HG03342 (cell line): ENCODE measurements around the gene HTT.

Experiments
- ATAC-seq: cut with Tn5 transposase; IDR thresholded peaks from one replicate; pipeline ENCODE4 v1.9.1; 2021; ENCODE audit warnings: mild to moderate bottlenecking, moderate library complexity; ENCODE audit not compliant: unreplicated experiment

The HTT gene

GRCh38 chr4:3198906-3199305, 124.4 kb downstream of the HTT start:
- ATAC-seq, result no peak

DNA sequence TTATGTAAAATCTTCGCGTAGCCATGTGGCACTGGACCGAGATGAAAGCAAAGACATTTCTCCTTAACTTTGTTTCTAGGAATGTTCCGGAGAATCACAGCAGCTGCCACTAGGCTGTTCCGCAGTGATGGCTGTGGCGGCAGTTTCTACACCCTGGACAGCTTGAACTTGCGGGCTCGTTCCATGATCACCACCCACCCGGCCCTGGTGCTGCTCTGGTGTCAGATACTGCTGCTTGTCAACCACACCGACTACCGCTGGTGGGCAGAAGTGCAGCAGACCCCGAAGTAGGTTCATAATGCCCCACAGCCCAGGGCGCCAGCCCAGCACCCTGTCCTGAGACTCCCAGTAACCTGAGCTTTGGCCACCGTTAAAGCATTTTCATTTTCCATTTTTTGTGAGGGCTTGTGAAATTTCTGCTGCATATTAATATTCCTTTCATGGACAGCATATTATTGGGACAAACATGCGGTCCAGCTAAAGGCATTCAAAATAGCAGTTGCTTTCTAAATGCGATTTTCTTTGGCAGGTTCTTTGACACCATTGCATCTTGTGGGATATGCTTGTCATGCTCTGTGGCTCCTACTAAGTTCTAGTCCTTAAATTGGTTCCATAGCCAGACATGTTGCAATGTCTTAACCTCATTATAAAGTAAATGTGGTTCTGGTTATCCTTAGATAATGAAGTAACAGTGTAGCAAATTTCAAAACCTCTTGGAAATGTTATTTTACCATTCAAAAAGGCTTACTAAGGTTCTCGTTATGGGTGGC, 125.4 kb downstream of the HTT start:
- no peak for ATAC-seq

- ATAC-seq, result no peak
Observed at GRCh38 chr4:3200423-3201090, 126.1 kb downstream of the HTT start.

- peak; percentile 53 for ATAC-seq
Observed at GRCh38 chr4:3201718-3202702, 127.5 kb downstream of the HTT start.

DNA sequence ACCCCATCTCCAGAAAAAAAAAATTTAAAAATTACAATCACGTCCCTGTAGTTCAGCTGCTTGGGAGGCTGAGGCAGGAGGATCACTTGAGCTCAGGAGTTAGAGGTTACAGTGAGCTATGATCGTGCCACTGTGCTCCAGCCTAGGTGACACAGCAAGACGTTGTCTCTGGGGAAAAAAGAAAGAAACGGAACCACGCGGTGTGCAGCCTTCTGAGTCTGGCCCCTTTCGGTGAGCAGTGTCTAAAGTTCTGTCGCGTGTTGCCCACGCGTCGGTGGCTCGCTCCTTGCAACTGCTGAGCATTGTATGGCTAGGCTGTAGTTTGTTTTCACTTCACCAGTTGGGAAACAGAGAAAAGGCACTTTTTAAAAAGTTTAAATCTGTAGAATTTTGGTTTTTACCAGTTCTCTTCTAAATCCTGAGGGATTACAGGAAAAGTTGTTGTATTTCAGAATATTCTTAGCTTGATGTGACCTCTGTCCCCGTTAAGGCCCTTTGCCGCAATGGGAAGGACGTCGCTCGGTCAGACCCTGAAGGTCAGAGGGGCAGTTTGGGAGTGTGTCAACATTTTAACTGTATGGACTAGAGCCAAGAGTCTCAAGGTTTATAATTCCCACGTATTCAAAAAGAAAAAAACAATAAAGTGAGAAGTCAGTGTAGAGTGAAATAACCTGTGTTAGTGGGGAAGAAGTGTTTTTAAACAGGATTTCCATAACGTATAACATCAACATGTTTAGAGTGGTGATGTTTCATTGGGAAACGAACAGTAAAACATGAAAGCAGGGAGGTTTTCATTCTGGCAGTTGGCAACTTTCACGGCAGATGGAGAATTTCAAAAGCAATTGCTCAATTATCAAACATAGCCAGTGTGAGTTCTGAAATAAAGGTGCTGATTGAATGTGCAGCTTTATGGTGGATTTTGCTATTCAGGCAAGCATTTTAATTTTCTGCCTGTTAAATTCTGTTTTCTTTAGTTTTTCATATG, 128.6 kb downstream of the HTT start:
- ATAC-seq, result no peak

DNA sequence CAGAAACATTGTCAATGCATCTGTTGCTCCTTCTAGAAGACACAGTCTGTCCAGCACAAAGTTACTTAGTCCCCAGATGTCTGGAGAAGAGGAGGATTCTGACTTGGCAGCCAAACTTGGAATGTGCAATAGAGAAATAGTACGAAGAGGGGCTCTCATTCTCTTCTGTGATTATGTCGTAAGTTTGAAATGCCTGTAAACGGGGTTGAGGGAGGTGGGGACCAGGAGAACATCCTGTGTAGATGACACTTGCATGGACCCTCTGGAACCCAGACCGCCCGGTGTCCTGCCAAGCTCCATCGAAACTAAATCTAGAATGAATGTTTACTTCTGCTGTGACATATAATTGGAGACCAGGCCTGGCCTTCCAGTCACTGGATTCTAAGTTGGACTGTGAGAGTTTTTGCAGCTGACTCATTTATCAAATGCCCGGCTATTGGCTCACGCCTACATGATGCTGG, 129.5 kb downstream of the HTT start:
- ATAC-seq, result no peak

DNA sequence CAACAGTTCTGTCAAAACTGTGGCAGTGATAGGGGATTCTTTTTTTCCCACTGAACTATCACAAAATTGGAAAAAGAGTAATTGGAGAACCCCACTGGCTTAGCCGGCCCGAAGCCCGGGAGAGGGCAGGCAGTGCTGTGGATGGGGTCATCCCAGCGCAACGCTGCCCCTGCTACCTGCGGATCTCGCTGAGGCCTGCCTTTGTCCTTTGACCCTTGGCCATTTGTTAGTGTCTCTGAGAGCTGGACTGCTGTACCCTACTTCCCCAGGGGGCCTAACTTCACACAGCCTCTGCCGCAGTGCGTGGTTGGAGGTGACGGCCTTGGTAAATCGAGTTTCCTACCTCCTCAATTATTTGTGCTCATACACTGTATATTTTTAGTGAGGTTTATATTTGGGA, 131.5 kb downstream of the HTT start:
- ATAC-seq, result no peak

GRCh38 chr4:3206439-3207100, 132.1 kb downstream of the HTT start:
- ATAC-seq, result no peak

GRCh38 chr4:3207531-3208037, 133.1 kb downstream of the HTT start:
- no peak for ATAC-seq

GRCh38 chr4:3208826-3209225, 134.3 kb downstream of the HTT start:
- ATAC-seq, result no peak

GRCh38 chr4:3209551-3210325, 135.3 kb downstream of the HTT start:
- no peak for ATAC-seq

DNA sequence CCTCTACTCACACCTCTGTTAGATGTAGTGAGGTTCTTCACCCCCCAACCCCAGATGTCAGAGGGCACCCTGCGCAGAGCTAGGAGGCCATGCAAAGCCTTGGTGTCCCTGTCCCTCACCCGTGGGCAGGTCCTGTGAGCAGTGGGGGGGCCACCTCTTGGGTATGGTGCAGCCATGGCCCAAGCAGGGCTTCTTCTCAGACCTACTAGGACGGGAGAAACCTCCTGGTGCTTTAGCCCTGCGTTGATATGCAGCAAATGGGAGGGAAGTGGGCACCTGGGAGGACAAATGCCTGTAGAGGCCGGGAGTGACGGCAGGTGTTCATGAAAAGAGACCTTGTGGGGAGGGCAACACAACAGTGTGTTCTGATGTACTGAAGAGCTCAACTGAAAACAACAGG, 136.0 kb downstream of the HTT start:
- no peak for ATAC-seq

- ATAC-seq, result no peak
Observed at GRCh38 chr4:3211866-3212265, 137.4 kb downstream of the HTT start.

- ATAC-seq, result no peak
Observed at GRCh38 chr4:3212391-3213105, 138.1 kb downstream of the HTT start.

GRCh38 chr4:3213106-3213425, 138.6 kb downstream of the HTT start:
- ATAC-seq, result no peak

- no peak for ATAC-seq
Observed at GRCh38 chr4:3213661-3214250, 139.3 kb downstream of the HTT start.

GRCh38 chr4:3215256-3215655, 140.8 kb downstream of the HTT start:
- ATAC-seq, result no peak

- no peak for ATAC-seq
Observed at GRCh38 chr4:3215733-3216132, 141.3 kb downstream of the HTT start.
